Epidermal melanocyte (primary cell): Measurements from ENCODE around the gene ROM1.
"Not testable (repeated sequence)": the region's sequence is repeated elsewhere in the genome, so short reads cannot be mapped to it uniquely, and the experiment has no call there.

Experiments
- DNase-seq: peaks from one replicate; pipeline ENCODE4 v3.0.0; 2011; ENCODE audit warnings: low spot score; ENCODE audit not compliant: insufficient read length

Gene ROM1

DNA sequence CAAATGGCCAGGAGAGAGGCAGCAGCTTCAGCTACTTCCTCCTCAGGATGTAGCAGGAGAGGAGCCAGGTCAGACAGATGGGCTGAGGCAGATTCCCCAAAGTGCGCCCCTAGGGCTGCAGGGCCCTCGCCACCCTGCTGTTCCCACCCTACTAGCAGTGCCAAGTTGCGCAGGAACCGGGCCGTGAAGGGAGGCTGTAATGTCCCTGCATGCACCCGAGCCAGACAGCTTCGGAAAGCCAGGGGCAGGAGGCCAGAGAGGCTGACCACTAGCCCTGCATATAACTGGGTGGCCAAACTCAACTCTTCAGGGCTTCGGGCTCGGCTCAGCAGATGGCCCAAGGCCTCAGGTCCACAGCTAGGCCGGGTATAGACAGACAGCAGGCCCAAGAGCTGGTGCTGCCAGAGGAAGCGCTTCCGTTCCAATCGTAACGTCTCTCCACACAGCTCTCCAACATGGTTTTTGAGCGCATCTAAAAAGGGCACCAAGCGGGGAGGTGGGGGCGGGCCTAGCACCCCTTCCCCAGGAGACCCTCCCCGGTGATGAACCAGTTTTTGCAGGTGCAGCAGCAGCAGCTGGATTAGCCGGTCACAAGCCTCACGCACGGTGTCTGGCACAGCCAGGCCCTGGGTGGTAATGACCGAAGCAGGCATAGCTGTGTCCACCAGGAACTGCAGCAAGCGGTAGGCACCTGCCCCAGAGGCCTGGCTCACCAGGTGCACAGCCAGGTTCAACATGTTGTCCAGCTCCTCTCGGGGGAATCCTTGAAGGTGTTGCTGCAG lies 35.3 kb downstream of the ROM1 start:
- no peak for DNase-seq

- DNase-seq, result no peak
These were observed 35.9 kb downstream of the ROM1 start for GRCh38 chr11:62648967-62649364.

GRCh38 chr11:62649486-62649885 lies 36.4 kb downstream of the ROM1 start:
- DNase-seq, result no peak

GRCh38 chr11:62650283-62650682 lies 37.2 kb downstream of the ROM1 start:
- DNase-seq, result not testable (repeated sequence)

DNA sequence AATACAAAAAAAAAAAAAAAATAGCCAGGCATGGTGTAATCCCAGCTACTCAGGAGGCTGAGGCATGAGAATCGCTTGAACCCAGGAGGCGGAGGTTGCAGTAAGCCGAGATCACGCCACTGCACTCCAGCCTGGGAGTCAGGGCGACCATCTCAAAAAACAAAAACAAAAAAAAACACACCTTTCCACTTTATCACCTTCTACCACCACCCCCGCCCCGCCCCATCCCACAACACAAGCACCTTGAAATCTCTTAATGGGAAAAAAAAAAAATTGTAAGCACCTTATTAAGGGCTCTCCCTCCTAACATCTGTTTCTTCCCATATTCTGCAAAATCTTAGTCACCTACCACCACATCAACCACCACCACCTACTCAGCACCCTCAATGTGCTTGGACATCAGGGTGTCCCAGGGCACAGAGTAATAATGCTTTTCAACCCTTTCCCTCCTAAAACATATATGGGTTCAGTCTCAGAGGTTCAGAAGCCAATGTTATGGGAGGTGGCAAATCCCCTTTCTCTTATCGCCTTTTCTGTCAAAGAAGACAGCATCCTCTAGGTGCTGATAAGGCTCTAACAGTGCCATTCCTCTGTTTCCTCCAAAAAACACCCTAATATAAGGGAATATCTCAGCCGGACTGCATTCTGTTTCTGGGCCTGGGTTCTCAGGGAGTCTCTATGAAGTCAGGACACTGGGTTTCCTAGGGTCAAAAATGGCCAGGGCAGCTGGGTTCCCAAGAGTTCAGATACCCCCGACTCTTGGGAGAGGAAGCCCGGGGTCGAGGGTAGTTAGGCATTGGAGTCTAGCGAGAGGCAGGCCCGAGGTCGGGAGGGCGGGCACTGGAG lies 39.3 kb downstream of the ROM1 start:
- no peak for DNase-seq

GRCh38 chr11:62654297-62654696 lies 41.2 kb downstream of the ROM1 start:
- DNase-seq, result no peak

DNA sequence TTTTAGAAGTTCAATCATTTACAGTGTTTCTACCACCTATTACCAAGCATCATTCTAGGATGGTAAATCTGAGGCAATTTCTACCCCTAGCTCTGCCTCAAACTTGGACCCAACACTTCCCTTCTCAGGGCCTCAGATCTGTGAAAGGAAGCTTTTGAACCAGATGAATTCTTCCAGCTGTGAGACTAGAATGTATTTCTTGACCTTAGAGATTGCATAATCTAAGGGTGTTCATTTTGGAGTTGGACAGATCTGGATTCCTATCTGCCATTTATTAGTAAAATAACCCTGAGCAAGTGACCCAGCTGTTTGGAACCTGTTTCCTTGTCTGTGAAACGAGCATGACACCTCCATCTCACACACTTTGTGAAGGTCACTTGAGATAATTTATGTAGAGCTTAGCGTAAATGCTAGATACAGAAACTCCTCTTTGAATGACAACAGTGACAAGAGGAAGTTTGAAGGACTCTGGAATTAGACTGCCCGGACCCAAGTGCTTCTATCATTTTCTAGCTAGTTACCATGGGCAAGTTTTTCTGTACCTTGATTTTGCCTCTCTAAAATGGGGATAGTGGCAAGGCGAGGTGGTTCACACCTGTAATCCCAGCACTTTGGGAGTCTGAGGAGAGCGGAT lies 43.9 kb downstream of the ROM1 start:
- DNase-seq, result no peak

- no peak for DNase-seq
These were observed 51.5 kb downstream of the ROM1 start for GRCh38 chr11:62664405-62665074.
